GM23338 (cell line): ENCODE measurements around the gene GNAT3. TPM values are rescaled to one million over a fixed set of nuclear protein-coding genes. Genes with fewer than 3 reads are reported as not detected.

Experiments
- ATAC-seq: fragments of 200-7000 bp; cut with Tn5 transposase; 3 replicates; pipeline ENCODE4 v1.9.1; 2020
- DNase-seq: peaks from one replicate; pipeline ENCODE4 v3.0.0-alpha.2; 2015; ENCODE audit warnings: low spot score
- H2AFZ ChIP-seq: fragments of 200-600 bp; sonication (generic); 2 replicates; pipeline ENCODE4 v1.8.0; 2016; ENCODE audit warnings: antibody characterized with exemption, mild to moderate bottlenecking, moderate library complexity
- H3F3A ChIP-seq: fragments of 200-600 bp; sonication (generic); replicated peaks from 2 replicates; pipeline ENCODE4 v1.8.0; 2017; ENCODE audit warnings: antibody characterized with exemption, mixed run types, low read depth
- H3K27ac ChIP-seq: fragments of 200-600 bp; sonication (generic); 2 replicates; pipeline ENCODE4 v1.6.1; 2016; ENCODE audit warnings: low read depth
- H3K27me3 ChIP-seq: fragments of 200-600 bp; sonication (generic); 2 replicates; pipeline ENCODE4 v1.8.0; 2016; ENCODE audit warnings: mild to moderate bottlenecking, mixed run types, moderate library complexity; ENCODE audit not compliant: insufficient read depth
- H3K36me3 ChIP-seq: fragments of 200-600 bp; sonication (generic); 2 replicates; pipeline ENCODE4 v1.8.0; 2016; ENCODE audit warnings: mild to moderate bottlenecking; ENCODE audit not compliant: insufficient read depth
- H3K4me1 ChIP-seq: fragments of 200-600 bp; sonication (generic); 2 replicates; pipeline ENCODE4 v1.8.0; 2016; ENCODE audit warnings: mild to moderate bottlenecking, moderate library complexity; ENCODE audit not compliant: insufficient read depth
- H3K4me2 ChIP-seq: fragments of 200-600 bp; sonication (generic); 2 replicates; pipeline ENCODE4 v1.7.1; 2017; ENCODE audit warnings: mixed run types
- H3K4me3 ChIP-seq: fragments of 200-600 bp; sonication (generic); 2 replicates; pipeline ENCODE4 v1.6.1; 2016; ENCODE audit warnings: mixed run types
- H3K79me2 ChIP-seq: fragments of 200-600 bp; sonication (generic); replicated peaks from 2 replicates; pipeline ENCODE4 v1.8.0; 2017; ENCODE audit warnings: mild to moderate bottlenecking; ENCODE audit not compliant: insufficient read depth
- H3K9me2 ChIP-seq: fragments of 200-600 bp; sonication (generic); 2 replicates; pipeline ENCODE4 v1.8.0; 2017; ENCODE audit not compliant: insufficient read depth
- H4K20me1 ChIP-seq: fragments of 200-600 bp; sonication (generic); replicated peaks from 2 replicates; pipeline ENCODE4 v1.8.0; 2017; ENCODE audit warnings: mild to moderate bottlenecking; ENCODE audit not compliant: insufficient read depth
- H3K27ac Mint-ChIP-seq: 2 replicates; pipeline ENCODE4 v1.8.0; 2020; ENCODE audit warnings: inconsistent platforms, mild to moderate bottlenecking, moderate library complexity, mixed read lengths
- H3K27me3 Mint-ChIP-seq: 3 replicates; pipeline ENCODE4 v1.8.0; 2022; ENCODE audit warnings: low read depth, mild to moderate bottlenecking, moderate library complexity, mixed read lengths, inconsistent platforms; ENCODE audit not compliant: insufficient read depth, poor library complexity
- H3K36me3 Mint-ChIP-seq: 3 replicates; pipeline ENCODE4 v1.8.0; 2021; ENCODE audit warnings: low read depth, mild to moderate bottlenecking, inconsistent platforms, moderate library complexity, mixed read lengths
- H3K4me1 Mint-ChIP-seq: 3 replicates; pipeline ENCODE4 v1.8.0; 2020; ENCODE audit warnings: mild to moderate bottlenecking, inconsistent platforms, mixed read lengths
- H3K4me3 Mint-ChIP-seq: 3 replicates; pipeline ENCODE4 v1.8.0; 2021; ENCODE audit warnings: moderate library complexity, mild to moderate bottlenecking, inconsistent platforms, mixed read lengths
- H3K9me3 Mint-ChIP-seq: 3 replicates; pipeline ENCODE4 v1.8.0; 2020; ENCODE audit warnings: moderate library complexity, mild to moderate bottlenecking, inconsistent platforms, mixed read lengths
- CREB1 ChIP-seq: fragments of 250-450 bp; sonication (Bioruptor Pico); IDR thresholded peaks from 2 replicates; pipeline ENCODE4 v1.5.0; 2020; ENCODE audit warnings: low read depth, mild to moderate bottlenecking, moderate library complexity
- EZH2 ChIP-seq: fragments of 200-600 bp; sonication (generic); IDR thresholded peaks from one replicate; pipeline ENCODE4 v1.8.0; 2017; ENCODE audit warnings: antibody characterized with exemption, mild to moderate bottlenecking, low read depth; ENCODE audit not compliant: unreplicated experiment
- POLR2AphosphoS5 ChIP-seq: IDR thresholded peaks from 2 replicates; pipeline ENCODE4 v1.6.1; 2016; ENCODE audit warnings: antibody characterized with exemption, low read depth
- STAT1 ChIP-seq: IDR thresholded peaks from one replicate; pipeline ENCODE4 v1.6.1; 2016; ENCODE audit warnings: antibody characterized with exemption; ENCODE audit not compliant: unreplicated experiment
- ZNF331 ChIP-seq: fragments of 250-450 bp; sonication (Bioruptor Pico); IDR thresholded peaks from 2 replicates; pipeline ENCODE4 v1.5.0; 2020; ENCODE audit warnings: low read depth, mild to moderate bottlenecking, moderate library complexity
- polyA plus RNA-seq: library from polyadenylated mRNA; unstranded; fragments of >200 nt; fragmentation: Nextera tagmentation; extraction: Ambion mirVana; gene quantifications from 2 replicates; pipeline ENCODE4 v1.2.1, GENCODE V29; 2016
- total RNA-seq: library from RNA; depleted of rRNA; stranded (reverse); fragments of >200 nt; shearing (Covaris generic); gene quantifications from 2 replicates; pipeline ENCODE4 v1.2.3, GENCODE V29; 2014
- TF ChIP-seq, protein P1 (sequence below), 2 experiments: fragments of 200-600 bp in 1 of 2; sonication (generic) in 1 of 2; conservative IDR thresholded peaks; 2 replicates each; pipeline versions ENCODE4 v1.5.1 to v1.6.1; 2016 to 2017; ENCODE audit warnings: antibody characterized with exemption in 2 of 2, low read depth in 2 of 2, mild to moderate bottlenecking in 2 of 2, moderate library complexity in 1 of 2
- TF ChIP-seq, protein P2 (sequence below): IDR thresholded peaks from 2 replicates; pipeline ENCODE4 v1.6.1; 2016; ENCODE audit warnings: antibody characterized with exemption

The GNAT3 gene
- total and polyA plus RNA-seq, 2 experiments from 2014 or later = not detected

DNA sequence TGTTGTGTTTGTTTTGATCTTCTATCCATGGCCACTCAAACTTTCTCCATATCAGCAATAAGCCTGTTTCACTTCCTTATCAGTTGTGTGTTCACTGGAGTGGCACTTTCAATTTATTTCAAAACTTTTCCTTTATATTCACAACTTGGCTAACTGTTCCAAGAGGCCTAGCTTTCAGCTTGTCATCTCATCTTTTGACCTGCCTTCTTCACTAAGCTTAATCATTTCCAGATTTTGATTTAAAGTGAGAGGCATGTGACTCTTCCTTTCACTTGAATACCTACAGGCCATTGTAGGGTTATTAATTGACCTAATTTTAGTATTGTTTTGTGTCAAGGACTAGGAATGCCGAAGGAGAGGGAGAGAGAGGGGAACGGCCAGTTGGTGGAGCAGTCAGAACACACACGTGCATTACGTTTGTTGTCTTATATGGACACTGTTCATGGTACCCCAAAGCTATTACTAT lies 5.5 kb upstream of the GNAT3 start:
- H3K27ac ChIP-seq = no peak overlapping the region
- no peak overlapping the region for H3K4me3 ChIP-seq
- Mint-ChIP-seq H3K36me3 (no peaks in the 10 kb centered on the region), H3K27me3 (no peaks in the 10 kb centered on the region), H3K27ac (no peak overlapping the region), H3K4me1 (no peaks in the 10 kb centered on the region), H3K9me3 (no peaks in the 10 kb centered on the region), H3K4me3 (no peak overlapping the region)
- H3K4me2 ChIP-seq = no peak overlapping the region
- no peaks in the 10 kb centered on the region for H3K79me2 ChIP-seq
- H2AFZ ChIP-seq = no peak overlapping the region
- TF ChIP-seq POLR2AphosphoS5 = no peak
- TF ChIP-seq, protein P1, sequence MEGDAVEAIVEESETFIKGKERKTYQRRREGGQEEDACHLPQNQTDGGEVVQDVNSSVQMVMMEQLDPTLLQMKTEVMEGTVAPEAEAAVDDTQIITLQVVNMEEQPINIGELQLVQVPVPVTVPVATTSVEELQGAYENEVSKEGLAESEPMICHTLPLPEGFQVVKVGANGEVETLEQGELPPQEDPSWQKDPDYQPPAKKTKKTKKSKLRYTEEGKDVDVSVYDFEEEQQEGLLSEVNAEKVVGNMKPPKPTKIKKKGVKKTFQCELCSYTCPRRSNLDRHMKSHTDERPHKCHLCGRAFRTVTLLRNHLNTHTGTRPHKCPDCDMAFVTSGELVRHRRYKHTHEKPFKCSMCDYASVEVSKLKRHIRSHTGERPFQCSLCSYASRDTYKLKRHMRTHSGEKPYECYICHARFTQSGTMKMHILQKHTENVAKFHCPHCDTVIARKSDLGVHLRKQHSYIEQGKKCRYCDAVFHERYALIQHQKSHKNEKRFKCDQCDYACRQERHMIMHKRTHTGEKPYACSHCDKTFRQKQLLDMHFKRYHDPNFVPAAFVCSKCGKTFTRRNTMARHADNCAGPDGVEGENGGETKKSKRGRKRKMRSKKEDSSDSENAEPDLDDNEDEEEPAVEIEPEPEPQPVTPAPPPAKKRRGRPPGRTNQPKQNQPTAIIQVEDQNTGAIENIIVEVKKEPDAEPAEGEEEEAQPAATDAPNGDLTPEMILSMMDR (conservative IDR thresholded peaks at IDR 0.05; ENCODE audit: low read depth in 2 of 2) = peak in 1 of 2 experiments; percentile 19; a peak in 1 of 4 replicates
- H3K27me3 ChIP-seq = no peaks in the 10 kb centered on the region
- no peaks in the 10 kb centered on the region for H4K20me1 ChIP-seq
- H3F3A ChIP-seq = no peaks in the 10 kb centered on the region
- H3K4me1 ChIP-seq = no peaks in the 10 kb centered on the region
- no peaks in the 10 kb centered on the region for H3K36me3 ChIP-seq
- H3K9me2 ChIP-seq = no peaks in the 10 kb centered on the region
- ATAC-seq (no peak), DNase-seq (no peak)

DNA sequence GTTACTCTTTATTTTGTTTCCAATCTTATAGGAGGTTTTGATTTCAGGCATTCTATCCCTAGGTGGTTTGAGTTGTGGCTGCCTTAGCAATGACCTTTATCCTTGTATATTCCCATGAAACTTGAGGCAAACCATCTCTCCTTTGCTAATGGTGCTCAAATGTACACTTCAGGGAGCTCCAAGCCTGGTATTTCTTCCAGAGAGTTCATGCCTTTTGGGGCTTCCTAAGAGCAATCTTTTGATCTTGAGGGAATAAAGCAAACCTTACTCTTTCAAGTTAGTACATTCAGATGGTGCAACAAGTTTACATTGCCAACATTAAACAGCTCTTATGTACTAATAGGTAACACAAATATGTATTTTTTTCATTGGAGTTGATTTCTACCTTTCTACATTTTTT lies 3.4 kb upstream of the GNAT3 start:
- Histone ChIP-seq H3K4me3 (no peak overlapping the region), H3K27ac (no peak overlapping the region), H3K4me1 (no peaks in the 10 kb centered on the region), H3K79me2 (no peaks in the 10 kb centered on the region), H3K4me2 (no peak overlapping the region), H3K36me3 (no peaks in the 10 kb centered on the region), H4K20me1 (no peaks in the 10 kb centered on the region), H3K27me3 (no peaks in the 10 kb centered on the region), H3K9me2 (no peaks in the 10 kb centered on the region), H3F3A (no peaks in the 10 kb centered on the region), H2AFZ (no peak overlapping the region)
- DNase-seq (no peak), ATAC-seq (no peak)
- no peaks in the 10 kb centered on the region for H3K4me1 Mint-ChIP-seq
- H3K36me3 Mint-ChIP-seq = no peaks in the 10 kb centered on the region
- H3K4me3 Mint-ChIP-seq = no peak overlapping the region
- H3K27ac Mint-ChIP-seq = no peak overlapping the region
- H3K9me3 Mint-ChIP-seq = no peaks in the 10 kb centered on the region
- no peak for TF ChIP-seq CREB1 (CRISPR knock-in tag)
- TF ChIP-seq STAT1 = no peak
- TF ChIP-seq EZH2 = no peak
- TF ChIP-seq, protein P1 (conservative IDR thresholded peaks at IDR 0.05; ENCODE audit: low read depth in 2 of 2) = no peak
- TF ChIP-seq, protein P2, sequence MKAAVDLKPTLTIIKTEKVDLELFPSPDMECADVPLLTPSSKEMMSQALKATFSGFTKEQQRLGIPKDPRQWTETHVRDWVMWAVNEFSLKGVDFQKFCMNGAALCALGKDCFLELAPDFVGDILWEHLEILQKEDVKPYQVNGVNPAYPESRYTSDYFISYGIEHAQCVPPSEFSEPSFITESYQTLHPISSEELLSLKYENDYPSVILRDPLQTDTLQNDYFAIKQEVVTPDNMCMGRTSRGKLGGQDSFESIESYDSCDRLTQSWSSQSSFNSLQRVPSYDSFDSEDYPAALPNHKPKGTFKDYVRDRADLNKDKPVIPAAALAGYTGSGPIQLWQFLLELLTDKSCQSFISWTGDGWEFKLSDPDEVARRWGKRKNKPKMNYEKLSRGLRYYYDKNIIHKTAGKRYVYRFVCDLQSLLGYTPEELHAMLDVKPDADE = no peak
- TF ChIP-seq ZNF331 = no peak
- no peaks in the 10 kb centered on the region for H3K27me3 Mint-ChIP-seq
